ENCODE results near the gene SPARCL1. TPM values are rescaled to one million over a fixed set of nuclear protein-coding genes. Genes with fewer than 3 reads are reported as not detected.
"Not testable (repeated sequence)": the region's sequence is repeated elsewhere in the genome, so short reads cannot be mapped to it uniquely, and the experiment has no call there.

SPARCL1 gene
- polyA plus RNA-seq, 3 donors from 2014 or later: not detected

DNA sequence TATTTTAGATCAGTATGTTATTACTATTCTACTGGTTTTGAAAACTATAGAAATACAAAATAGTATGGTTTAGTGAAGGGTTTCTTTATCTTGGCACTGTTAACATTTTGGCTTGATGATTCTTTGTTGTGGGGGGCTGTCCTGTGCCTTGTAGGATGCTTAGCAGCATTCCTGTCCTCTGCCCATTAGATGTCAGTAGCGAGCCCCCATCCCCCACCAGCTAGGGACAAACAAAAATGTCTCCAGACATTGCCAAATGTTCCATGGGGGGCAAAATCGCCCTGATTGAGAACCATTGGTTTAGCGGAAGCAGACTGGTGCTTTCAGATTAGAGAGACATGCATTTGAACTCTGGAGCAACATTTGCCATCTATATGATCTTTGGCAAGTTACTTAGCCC lies 23.3 kb downstream of the SPARCL1 start:
- Mint-ChIP-seq H3K9me3 (no peaks in the 10 kb centered on the region), H3K4me1 (peaks cover 0 to 4% of the 10 kb centered on the region in 2 donors), H3K27ac (no peak overlapping the region), H3K4me3 (no peak overlapping the region), H3K36me3 (no peaks in the 10 kb centered on the region), H3K27me3 (ENCODE audit: low read depth in 3 of 3) (peaks cover 0 to 4% (median 0%) of the 10 kb centered on the region in 3 donors)
- no peak for DNase-seq

DNA sequence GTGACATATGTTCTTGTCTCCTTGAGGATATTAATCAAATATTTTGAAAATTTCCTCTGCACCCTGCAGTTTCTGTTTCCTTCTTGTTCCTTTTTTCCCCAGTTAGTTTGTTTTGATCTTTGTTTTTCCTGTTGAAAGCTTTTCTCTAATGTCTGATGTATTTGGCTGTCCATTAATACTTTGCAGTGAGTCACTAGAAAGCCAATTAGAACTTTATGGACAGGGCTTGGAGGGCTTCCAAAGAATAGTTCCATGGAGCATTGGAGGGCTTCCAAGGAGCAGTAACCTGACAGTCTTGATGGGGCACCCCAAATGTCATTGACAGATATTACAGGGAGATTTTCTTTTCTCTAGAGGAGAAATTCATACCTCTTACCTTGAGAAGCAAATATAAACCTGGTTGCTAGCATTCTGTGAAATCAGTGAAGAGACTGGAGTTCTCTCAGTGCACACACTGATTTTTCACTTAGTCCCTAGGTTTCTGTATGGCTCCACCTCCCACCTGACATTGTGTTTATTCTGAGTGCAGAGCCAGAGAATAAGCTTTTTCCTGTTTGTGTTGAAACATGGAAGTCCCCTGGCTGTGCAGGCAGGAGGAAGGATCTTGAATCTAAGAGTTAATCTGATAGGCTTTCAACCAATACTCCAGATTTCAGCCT lies 26.5 kb downstream of the SPARCL1 start:
- no peaks in the 10 kb centered on the region for H3K9me3 Mint-ChIP-seq
- no peak for DNase-seq
- H3K4me1 Mint-ChIP-seq: peaks cover 0 to 4% of the 10 kb centered on the region in 2 donors
- no peaks in the 10 kb centered on the region for H3K36me3 Mint-ChIP-seq
- no peak overlapping the region for H3K27ac Mint-ChIP-seq
- H3K27me3 Mint-ChIP-seq (ENCODE audit: low read depth in 3 of 3): peaks cover 0 to 5% (median 0%) of the 10 kb centered on the region in 3 donors
- H3K4me3 Mint-ChIP-seq: no peak overlapping the region

DNA sequence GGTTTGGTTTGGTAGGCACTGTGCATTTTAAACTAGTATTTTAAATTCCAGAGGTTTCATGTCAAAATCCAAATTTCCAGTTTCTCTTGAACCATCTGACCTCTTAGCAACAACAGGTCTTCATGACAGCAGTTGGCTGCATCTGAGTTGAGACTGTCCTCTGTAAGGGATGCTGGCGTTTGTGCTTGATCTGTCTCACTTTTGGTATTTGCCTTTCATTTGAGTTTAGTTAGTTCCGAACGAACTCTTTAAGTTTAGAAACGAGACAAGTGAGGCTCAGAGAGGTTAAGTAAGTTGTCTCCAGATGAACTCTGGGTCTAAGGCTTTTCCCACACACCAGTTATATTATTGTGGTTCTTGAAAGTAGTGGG lies 29.1 kb downstream of the SPARCL1 start:
- Mint-ChIP-seq H3K36me3 (no peaks in the 10 kb centered on the region), H3K27me3 (ENCODE audit: low read depth in 3 of 3) (peaks cover 0 to 5% (median 0%) of the 10 kb centered on the region in 3 donors), H3K4me1 (no peaks in the 10 kb centered on the region), H3K4me3 (no peak overlapping the region), H3K27ac (no peak overlapping the region), H3K9me3 (no peaks in the 10 kb centered on the region)
- DNase-seq: no peak

DNA sequence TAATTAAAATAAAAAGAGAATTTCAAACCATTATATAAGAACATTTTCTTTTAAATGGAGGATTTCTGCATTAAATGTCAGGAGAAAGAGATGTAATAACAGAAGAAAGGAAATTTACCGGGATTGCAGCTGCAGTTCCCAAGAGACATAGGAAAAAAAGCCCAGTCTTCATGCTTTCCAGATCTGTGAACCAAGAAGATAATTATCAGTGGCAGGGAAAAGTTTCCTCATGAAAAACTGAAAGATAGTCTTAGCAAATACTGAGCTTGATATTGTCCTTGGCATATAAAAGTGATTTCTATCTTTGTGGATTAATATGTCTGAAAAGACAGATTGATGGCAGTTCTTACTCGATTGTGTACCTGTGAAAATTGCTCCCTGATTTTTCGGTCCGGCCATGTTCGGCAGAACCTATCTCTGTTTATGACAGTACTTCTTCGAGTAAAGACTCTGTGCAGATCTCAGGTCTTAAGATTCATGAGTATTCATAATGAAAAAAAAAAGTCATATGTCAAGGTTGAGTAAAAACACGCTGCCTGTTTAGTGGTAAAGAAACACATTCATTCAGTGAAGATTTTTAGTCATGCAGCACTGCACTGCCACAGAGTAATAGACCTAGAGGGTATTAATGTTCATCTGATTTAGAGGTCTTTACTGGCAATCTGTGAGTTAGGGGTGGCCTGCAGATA lies 29.6 kb downstream of the SPARCL1 start:
- Mint-ChIP-seq H3K27ac (no peak overlapping the region), H3K4me3 (no peak overlapping the region), H3K4me1 (no peaks in the 10 kb centered on the region)

DNA sequence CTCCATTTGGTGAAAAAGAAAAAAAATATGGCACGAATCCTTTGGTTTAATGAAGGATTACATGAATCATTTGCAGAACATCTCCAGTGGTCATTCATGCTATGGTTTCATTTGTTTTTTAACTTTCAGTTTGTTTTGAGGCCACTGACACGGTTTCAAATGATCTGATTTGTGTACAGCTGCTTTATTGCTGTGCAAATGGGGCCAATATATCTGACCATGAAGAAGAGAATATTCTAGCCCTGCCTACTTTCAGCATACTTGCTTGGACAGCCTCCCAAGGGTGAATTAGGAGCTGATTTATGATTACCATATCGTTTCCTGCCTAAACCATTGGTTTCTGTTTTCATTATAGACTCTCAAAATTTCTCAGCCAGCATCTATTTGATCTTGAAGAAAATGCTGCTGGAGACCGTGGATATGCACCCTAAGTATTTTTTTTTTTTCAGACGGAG lies 30.7 kb downstream of the SPARCL1 start:
- H3K4me3 Mint-ChIP-seq: peak overlapping the region in 1 of 5 donors; percentile 48
- no peaks in the 10 kb centered on the region for H3K4me1 Mint-ChIP-seq
- DNase-seq: no peak
- H3K9me3 Mint-ChIP-seq: no peaks in the 10 kb centered on the region
- H3K36me3 Mint-ChIP-seq: no peaks in the 10 kb centered on the region
- H3K27me3 Mint-ChIP-seq (ENCODE audit: low read depth in 3 of 3): peaks cover 0 to 9% (median 0%) of the 10 kb centered on the region in 3 donors
- peak overlapping the region in 1 of 6 donors; percentile 23 for H3K27ac Mint-ChIP-seq

More for the DNA sequence above, 29.6 kb downstream of the SPARCL1 start:
- DNase-seq: no peak
- Mint-ChIP-seq H3K27me3 (ENCODE audit: low read depth in 3 of 3) (peaks cover 0 to 5% (median 0%) of the 10 kb centered on the region in 3 donors), H3K36me3 (no peaks in the 10 kb centered on the region), H3K9me3 (no peaks in the 10 kb centered on the region)

DNA sequence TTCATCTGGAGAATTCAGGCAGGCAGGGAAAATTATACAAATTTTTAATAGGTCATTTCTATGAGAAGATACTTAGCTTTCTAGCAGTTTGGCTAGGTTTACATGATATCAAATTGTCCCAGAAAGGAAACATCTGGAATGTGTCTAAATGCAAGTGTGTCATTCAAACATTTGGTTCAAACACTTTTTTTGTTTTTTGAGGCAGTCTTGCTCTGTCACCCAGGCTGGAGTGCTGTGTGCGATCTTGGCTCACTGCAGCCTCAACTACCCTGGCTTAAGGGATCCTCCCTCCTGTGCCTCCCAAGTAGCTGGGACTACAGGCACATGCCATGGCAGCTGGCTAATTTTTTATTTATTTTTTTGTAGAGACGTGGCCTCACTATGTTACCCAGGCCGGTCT lies 31.6 kb downstream of the SPARCL1 start:
- no peaks in the 10 kb centered on the region for H3K4me1 Mint-ChIP-seq
- H3K27ac Mint-ChIP-seq: no peak overlapping the region
- H3K27me3 Mint-ChIP-seq (ENCODE audit: low read depth in 3 of 3): peaks cover 0 to 9% (median 0%) of the 10 kb centered on the region in 3 donors
- H3K9me3 Mint-ChIP-seq: no peaks in the 10 kb centered on the region
- H3K4me3 Mint-ChIP-seq: no peak overlapping the region
- no peak for DNase-seq
- no peaks in the 10 kb centered on the region for H3K36me3 Mint-ChIP-seq

DNA sequence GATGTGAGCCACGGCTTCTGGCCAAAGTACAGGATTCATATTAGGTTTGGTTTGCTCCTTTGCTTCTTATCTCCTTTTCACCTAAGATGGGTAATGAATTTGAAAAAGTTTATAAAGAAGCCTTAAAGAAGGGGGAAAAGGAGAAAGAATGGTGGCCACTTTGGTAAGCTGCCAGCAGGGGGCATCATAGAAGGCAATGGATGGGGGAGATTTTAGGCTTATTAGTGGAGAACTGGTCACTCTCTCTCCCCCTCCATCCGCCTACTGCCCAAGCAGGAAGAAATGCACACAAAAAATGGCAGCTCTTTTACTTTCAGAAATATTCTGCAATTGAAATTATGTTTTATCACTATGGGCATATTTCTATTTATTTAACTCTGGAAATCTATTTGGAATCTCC lies 32.0 kb downstream of the SPARCL1 start:
- Mint-ChIP-seq H3K27ac (no peak overlapping the region), H3K4me3 (no peak overlapping the region), H3K27me3 (ENCODE audit: low read depth in 3 of 3) (peaks cover 0 to 9% (median 0%) of the 10 kb centered on the region in 3 donors), H3K36me3 (no peaks in the 10 kb centered on the region), H3K4me1 (no peaks in the 10 kb centered on the region), H3K9me3 (no peaks in the 10 kb centered on the region)
- DNase-seq: peak in 1 of 3 donors; percentile 5

DNA sequence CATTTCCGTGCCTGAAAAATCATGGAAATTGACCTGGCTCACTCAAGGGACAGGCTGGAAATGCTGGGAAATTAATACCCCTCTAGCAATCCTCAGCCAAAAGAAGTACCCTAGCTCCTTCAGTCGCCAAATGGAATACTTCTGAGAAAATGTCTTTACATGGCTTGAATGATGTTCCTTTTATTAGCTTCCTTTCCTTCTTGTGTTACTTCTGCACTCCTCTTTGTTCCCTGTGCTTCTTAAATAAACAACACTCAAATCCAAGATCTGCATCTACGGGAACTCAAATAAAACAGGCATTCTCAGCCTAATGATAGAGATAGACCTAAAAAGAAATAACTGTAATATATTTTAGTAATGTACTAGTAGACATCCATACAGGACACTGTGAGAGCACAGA lies 36.1 kb downstream of the SPARCL1 start:
- H3K4me3 Mint-ChIP-seq: no peak overlapping the region
- H3K4me1 Mint-ChIP-seq: no peaks in the 10 kb centered on the region
- no peaks in the 10 kb centered on the region for H3K36me3 Mint-ChIP-seq

DNA sequence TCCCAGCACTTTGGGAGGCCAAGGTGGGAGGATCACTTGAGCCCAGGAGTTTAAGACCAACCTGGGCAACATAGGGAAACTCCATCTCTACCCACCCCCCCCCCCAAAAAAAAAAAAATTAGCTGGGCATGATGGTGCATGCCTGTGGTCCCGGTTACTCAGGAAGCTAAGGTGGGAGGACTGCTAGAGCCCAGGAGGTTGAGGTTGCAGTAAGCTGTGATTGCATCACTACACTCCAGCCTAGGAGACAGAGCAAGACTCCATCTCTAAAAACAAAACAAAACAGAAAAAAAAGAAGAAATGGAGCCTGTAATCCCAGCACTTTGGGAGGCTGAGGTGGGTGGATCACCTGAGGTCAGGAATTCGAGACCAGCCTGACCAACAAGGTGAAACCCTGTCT lies 37.3 kb downstream of the SPARCL1 start:
- not testable (repeated sequence) for DNase-seq, H3K4me1 Mint-ChIP-seq, H3K4me3 Mint-ChIP-seq

More for the DNA sequence above, 36.1 kb downstream of the SPARCL1 start:
- Mint-ChIP-seq H3K27me3 (ENCODE audit: low read depth in 3 of 3) (peaks cover 0 to 5% (median 0%) of the 10 kb centered on the region in 3 donors), H3K27ac (no peak overlapping the region), H3K9me3 (no peaks in the 10 kb centered on the region)
- no peak for DNase-seq

DNA sequence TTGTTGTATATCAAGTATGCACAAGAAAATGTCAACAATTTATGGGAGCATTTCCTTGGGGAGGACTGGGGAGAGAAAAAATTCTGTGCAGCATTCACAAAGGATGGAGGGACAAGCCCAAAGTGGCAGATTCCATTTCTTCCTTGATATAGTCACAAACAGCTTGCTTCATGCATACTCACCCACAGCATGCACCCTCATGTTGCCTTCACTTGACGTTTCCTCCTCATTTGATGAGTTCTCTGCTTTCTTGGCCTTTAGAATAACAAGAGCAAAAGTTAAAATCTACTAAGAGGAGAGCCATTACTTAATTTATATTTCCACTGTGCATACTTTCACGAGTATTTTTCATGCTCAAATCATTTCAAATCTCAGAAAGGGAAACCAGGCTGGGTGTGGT lies 37.7 kb downstream of the SPARCL1 start:
- Mint-ChIP-seq H3K27ac (no peak overlapping the region), H3K36me3 (no peaks in the 10 kb centered on the region), H3K9me3 (no peaks in the 10 kb centered on the region), H3K27me3 (ENCODE audit: low read depth in 3 of 3) (peaks cover 0 to 5% (median 0%) of the 10 kb centered on the region in 3 donors), H3K4me3 (no peak overlapping the region), H3K4me1 (no peaks in the 10 kb centered on the region)
- no peak for DNase-seq

More for the DNA sequence above, 37.3 kb downstream of the SPARCL1 start:
- not testable (repeated sequence) for H3K36me3 Mint-ChIP-seq; H3K9me3 Mint-ChIP-seq; H3K27ac Mint-ChIP-seq; H3K27me3 Mint-ChIP-seq (ENCODE audit: low read depth in 3 of 3)

DNA sequence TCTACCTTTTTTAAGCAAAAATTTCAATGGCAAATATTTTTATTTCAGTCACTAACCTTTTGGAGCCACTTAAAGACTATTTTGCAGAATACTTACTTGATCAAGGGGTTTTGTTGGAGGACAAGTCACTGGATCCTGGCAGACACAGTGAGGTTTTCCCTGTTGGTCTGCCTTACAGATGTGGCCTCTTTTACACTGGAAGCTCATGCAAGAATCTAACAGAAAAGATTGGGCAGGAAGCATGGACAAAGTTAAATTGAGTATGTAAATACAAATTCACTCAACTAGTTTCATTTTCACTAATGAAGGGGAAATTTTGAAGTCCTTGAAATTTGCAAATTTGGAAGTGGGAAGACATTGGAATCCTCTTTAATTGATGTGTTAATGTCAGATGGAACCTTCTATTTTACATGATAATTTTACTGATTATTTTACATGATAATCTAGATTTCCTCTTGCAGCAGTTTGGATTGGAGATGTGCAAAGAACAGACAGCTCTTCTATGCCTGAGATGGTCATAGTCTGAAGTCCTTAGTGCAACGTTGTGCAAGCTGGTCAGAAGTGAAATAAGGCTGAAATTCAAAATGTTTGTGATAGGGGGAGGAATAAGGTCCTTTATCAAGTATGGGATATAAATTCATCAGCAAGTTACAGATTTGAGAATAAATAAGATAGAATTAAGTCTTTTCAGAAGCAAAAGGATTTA lies 38.4 kb downstream of the SPARCL1 start:
- Mint-ChIP-seq H3K4me3 (no peak overlapping the region), H3K4me1 (no peaks in the 10 kb centered on the region), H3K9me3 (no peaks in the 10 kb centered on the region), H3K36me3 (no peaks in the 10 kb centered on the region), H3K27me3 (ENCODE audit: low read depth in 3 of 3) (peaks cover 0 to 5% (median 0%) of the 10 kb centered on the region in 3 donors), H3K27ac (no peak overlapping the region)
- DNase-seq: no peak

DNA sequence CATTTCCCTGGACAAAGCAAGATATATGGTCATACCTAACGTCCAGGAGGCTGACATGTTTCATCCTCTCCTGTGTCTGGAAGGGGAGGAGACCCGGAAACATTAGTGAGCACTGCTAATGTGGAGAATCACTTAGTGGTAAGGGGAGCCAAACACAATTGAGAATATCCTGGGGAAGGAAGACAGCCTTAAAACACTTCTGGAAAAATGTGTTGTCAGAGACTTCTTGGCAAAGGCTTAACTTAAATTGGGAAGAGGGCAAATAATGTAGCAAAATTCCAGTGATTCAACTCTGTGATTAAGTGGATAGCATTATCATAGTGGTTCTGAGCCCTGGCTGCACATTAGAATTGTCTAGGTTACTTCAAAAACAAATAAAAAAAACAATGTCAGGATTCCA lies 39.5 kb downstream of the SPARCL1 start:
- Mint-ChIP-seq H3K27me3 (ENCODE audit: low read depth in 3 of 3) (peaks cover 0 to 5% (median 0%) of the 10 kb centered on the region in 3 donors), H3K9me3 (no peaks in the 10 kb centered on the region), H3K4me1 (no peaks in the 10 kb centered on the region), H3K36me3 (no peaks in the 10 kb centered on the region), H3K4me3 (no peak overlapping the region), H3K27ac (no peak overlapping the region)
- no peak for DNase-seq

DNA sequence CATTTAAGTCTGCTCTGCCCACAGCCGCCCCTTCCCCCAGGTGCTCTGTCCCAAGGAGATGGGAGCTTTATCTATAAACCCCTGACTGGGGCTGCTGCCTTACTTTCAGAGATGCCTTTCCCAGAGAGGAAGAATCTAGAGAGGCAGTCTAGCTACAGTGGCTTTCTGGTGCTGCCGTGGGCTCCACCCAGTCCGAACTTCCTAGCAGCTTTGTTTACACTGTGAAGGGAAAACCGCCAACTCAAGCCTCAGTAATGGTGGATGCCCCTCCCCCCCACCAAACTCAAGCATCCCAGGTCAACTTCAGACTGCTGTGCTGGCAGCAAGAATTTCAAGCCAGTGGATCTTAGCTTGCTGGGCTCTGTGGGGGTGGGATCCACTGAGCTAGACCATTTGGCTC lies 40.5 kb downstream of the SPARCL1 start:
- not testable (repeated sequence) for H3K4me3 Mint-ChIP-seq; H3K9me3 Mint-ChIP-seq; H3K36me3 Mint-ChIP-seq; DNase-seq; H3K4me1 Mint-ChIP-seq; H3K27me3 Mint-ChIP-seq (ENCODE audit: low read depth in 3 of 3); H3K27ac Mint-ChIP-seq

DNA sequence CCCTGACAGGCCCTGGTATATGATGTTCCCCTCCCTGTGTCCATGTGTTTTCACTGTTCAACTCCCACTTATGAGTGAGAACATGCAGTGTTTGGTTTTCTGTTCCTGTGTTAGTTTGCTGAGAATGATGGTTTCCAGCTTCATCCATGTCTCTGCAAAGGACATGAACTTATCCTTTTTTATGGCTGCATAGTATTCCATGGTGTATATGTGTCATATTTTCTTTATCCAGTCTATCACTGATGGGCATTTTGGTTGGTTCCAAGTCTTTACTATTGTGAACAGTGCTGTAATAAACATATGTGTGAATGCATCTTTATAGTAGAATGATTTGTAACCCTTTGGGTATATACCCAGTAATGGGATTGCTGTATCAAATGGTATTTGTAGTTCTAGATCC lies 45.9 kb downstream of the SPARCL1 start:
- H3K36me3 Mint-ChIP-seq; H3K9me3 Mint-ChIP-seq; H3K27me3 Mint-ChIP-seq (ENCODE audit: low read depth in 3 of 3); H3K27ac Mint-ChIP-seq; DNase-seq; H3K4me1 Mint-ChIP-seq; H3K4me3 Mint-ChIP-seq: not testable (repeated sequence)

Measured in immature natural killer cell (primary cell).